HCT116 (cell line): ENCODE data around the gene TEX48. TPM values are rescaled to one million over a fixed set of nuclear protein-coding genes. Genes with fewer than 3 reads are reported as not detected.

ENCODE experiments used
- ATAC-seq: fragments of 200-7000 bp; cut with Tn5 transposase; 2 replicates; pipeline ENCODE4 v1.9.1; 2020; ENCODE audit warnings: mild to moderate bottlenecking, moderate library complexity
- BruUV-seq: library from RNA; stranded (reverse); fragments of 400-500 nt; replicated peaks from 2 replicates; lab custom pipeline; 2021; lab: Mats Ljungman, UMichigan
- CTCF ChIA-PET: fragments of 300-600 bp; sonication (Branson Sonifier 250); formaldehyde crosslinking; loops from one replicate; lab custom pipeline; 2021; ENCODE audit warnings: antibody characterized with exemption; lab: Charles Lee
- POLR2A ChIA-PET: fragments of 300-600, 350-600 bp; sonication (Branson Sonifier 250); formaldehyde crosslinking; loops from one replicate; lab custom pipeline; 2021; ENCODE audit warnings: antibody characterized with exemption; lab: Charles Lee
- RAD21 ChIA-PET, 2 experiments: fragments of 300-600 bp; sonication (Branson Sonifier 250); formaldehyde crosslinking; loops; one replicate each; lab custom pipeline; 2023; ENCODE audit warnings: low total read pairs in 2 of 2; ENCODE audit not compliant: uncharacterized antibody in 2 of 2, unreplicated experiment in 2 of 2, low non-redundant PET in 1 of 2; lab: Charles Lee
- DNase-seq: peaks from one replicate; pipeline ENCODE4 v3.0.0-alpha.2; 2010; ENCODE audit warnings: low read depth, low spot score
- H2AFZ ChIP-seq: fragments of 200-600 bp; shearing (Covaris generic), sonication (generic); 2 replicates; pipeline ENCODE4 v1.6.1; 2017; ENCODE audit warnings: low read depth, mixed run types, mixed read lengths, antibody characterized with exemption, low read length; ENCODE audit not compliant: poor library complexity, severe bottlenecking
- H3K27ac ChIP-seq: 2 replicates; pipeline ENCODE4 v1.5.1; 2012; ENCODE audit warnings: low read depth, low read length
- H3K27me3 ChIP-seq: fragments of 200-600 bp; sonication (generic); 2 replicates; pipeline ENCODE4 v1.6.1; 2016; ENCODE audit warnings: mixed run types, low read length, mixed read lengths; ENCODE audit not compliant: insufficient read depth
- H3K36me3 ChIP-seq, 2 experiments: fragments of 200-500 bp in 1 of 2; fragments of 200-600 bp in 1 of 2; sonication (Bioruptor generic) in 1 of 2; sonication (generic) in 1 of 2; 2 replicates each; pipeline versions ENCODE4 v1.5.1 to v1.6.1; 2014 to 2016; ENCODE audit warnings: low read length in 2 of 2, inconsistent platforms in 1 of 2, mixed read lengths in 1 of 2, mixed run types in 1 of 2; ENCODE audit not compliant: insufficient read depth in 2 of 2, control insufficient read depth in 1 of 2
- H3K4me1 ChIP-seq, 2 experiments: fragments of 200-600 bp in 1 of 2; sonication (generic) in 1 of 2; 2 replicates each; pipeline versions ENCODE4 v1.5.1 to v1.6.1; 2012 to 2017; ENCODE audit warnings: low read length in 2 of 2, inconsistent platforms in 1 of 2, mild to moderate bottlenecking in 1 of 2, mixed read lengths in 1 of 2, mixed run types in 1 of 2, moderate library complexity in 1 of 2; ENCODE audit not compliant: insufficient read depth in 2 of 2, control insufficient read depth in 1 of 2
- H3K4me2 ChIP-seq: fragments of 200-600 bp; sonication (generic); 2 replicates; pipeline ENCODE4 v1.6.1; 2017; ENCODE audit warnings: mixed run types, low read length, mixed read lengths
- H3K4me3 ChIP-seq, 2 experiments: fragments of 200-600 bp in 1 of 2; sonication (generic) in 1 of 2; replicated peaks in 1 of 2; 2 replicates each; pipeline ENCODE4 v1.5.1; 2011 to 2016; ENCODE audit warnings: low read length in 2 of 2, control low read depth in 1 of 2, low read depth in 1 of 2, mild to moderate bottlenecking in 1 of 2, mixed read lengths in 1 of 2, mixed run types in 1 of 2
- H3K79me2 ChIP-seq: fragments of 200-600 bp; sonication (generic); 2 replicates; pipeline ENCODE4 v1.6.1; 2017; ENCODE audit warnings: mild to moderate bottlenecking, mixed run types, low read length, moderate library complexity, mixed read lengths; ENCODE audit not compliant: insufficient read depth
- H3K9ac ChIP-seq: fragments of 200-600 bp; sonication (generic); 2 replicates; pipeline ENCODE4 v1.6.1; 2016; ENCODE audit warnings: low read length, mixed read lengths
- H3K9me2 ChIP-seq: fragments of 200-600 bp; sonication (generic), shearing (Covaris generic); 2 replicates; pipeline ENCODE4 v1.6.1; 2017; ENCODE audit warnings: mixed run types, mild to moderate bottlenecking, moderate library complexity; ENCODE audit not compliant: insufficient read depth
- H3K9me3 ChIP-seq, 2 experiments: fragments of 200-500 bp in 1 of 2; fragments of 200-600 bp in 1 of 2; sonication (Bioruptor generic) in 1 of 2; sonication (generic) in 1 of 2; 2 replicates each; pipeline ENCODE4 v1.6.1; 2014 to 2017; ENCODE audit warnings: low read length in 2 of 2, mixed read lengths in 2 of 2, inconsistent platforms in 1 of 2, low read depth in 1 of 2, mild to moderate bottlenecking in 1 of 2, mixed run types in 1 of 2, moderate library complexity in 1 of 2; ENCODE audit not compliant: control insufficient read depth in 1 of 2, insufficient read depth in 1 of 2
- H4K20me1 ChIP-seq: fragments of 200-600 bp; sonication (generic), shearing (Covaris generic); 2 replicates; pipeline ENCODE4 v1.6.1; 2017; ENCODE audit warnings: mixed run types, mild to moderate bottlenecking, moderate library complexity; ENCODE audit not compliant: insufficient read depth
- CTCF ChIP-seq, 3 experiments: fragments of 200-600 bp in 1 of 3; sonication (generic) in 1 of 3; IDR thresholded peaks in 2 of 3; conservative IDR thresholded peaks in 1 of 3; 2 replicates each; pipeline ENCODE4 v1.5.1; 2012 to 2017; ENCODE audit warnings: low read depth in 2 of 3, low read length in 2 of 3, antibody characterized with exemption in 1 of 3, borderline replicate concordance in 1 of 3, control low read depth in 1 of 3, mild to moderate bottlenecking in 1 of 3, mixed read lengths in 1 of 3, mixed run types in 1 of 3, moderate library complexity in 1 of 3; ENCODE audit not compliant: insufficient read depth in 1 of 3
- ELF1 ChIP-seq: IDR thresholded peaks from 2 replicates; pipeline ENCODE4 v1.6.1; 2012; ENCODE audit warnings: low read depth, borderline replicate concordance
- MAX ChIP-seq: IDR thresholded peaks from 2 replicates; pipeline ENCODE4 v1.6.1; 2012
- RAD21 ChIP-seq: IDR thresholded peaks from 2 replicates; pipeline ENCODE4 v1.6.1; 2012; ENCODE audit warnings: low read depth, mild to moderate bottlenecking
- YY1 ChIP-seq: IDR thresholded peaks from 2 replicates; pipeline ENCODE4 v1.6.1; 2011; ENCODE audit warnings: low read length, low read depth, moderate library complexity, mild to moderate bottlenecking; ENCODE audit not compliant: insufficient replicate concordance; ENCODE audit errors: extremely low read depth
- intact Hi-C: fragments of 100-400 bp; cut with micrococcal nuclease; formaldehyde crosslinking; loops from 2 replicates; pipeline ENCODE4 v1.10.0; 2022
- total RNA-seq: library from RNA; stranded (reverse); gene quantifications from one replicate; pipeline ENCODE4 v1.2.1, GENCODE V29; 2021; ENCODE audit not compliant: unreplicated experiment

The TEX48 gene
- total RNA-seq, 1 experiment from 2014 or later: not detected

- Histone ChIP-seq H3K27me3 (no peaks in the 10 kb centered on the region), H3K9ac (no peak overlapping the region), H3K4me3 (no peak overlapping the region), H3K9me2 (no peaks in the 10 kb centered on the region), H3K79me2 (no peaks in the 10 kb centered on the region), H3K9me3 (no peaks in the 10 kb centered on the region), H3K4me1 (peaks cover 0 to 5% of the 10 kb centered on the region in 2 experiments; a peak in 2 of 4 replicates), H3K4me2 (no peak overlapping the region), H4K20me1 (no peaks in the 10 kb centered on the region), H3K27ac (no peak overlapping the region), H2AFZ (peak overlapping the region; percentile 5), H3K36me3 (no peaks in the 10 kb centered on the region)
- ChIA-PET RAD21 (interaction anchor here (0.9 to 1.7 kb wide), 12 partner anchors 115 to 248 kb away, joined by 3 to 15 read pairs (median 5); no protein-coding TSS in a partner anchor), CTCF (interaction anchor here (0.6 to 4.0 kb wide), 35 partner anchors 8 to 546 kb away, joined by 3 to 71 read pairs (median 4); partner anchors contain the start of gene ATP6V1G1), POLR2A (interaction anchor here (1.0 to 1.6 kb wide), 4 partner anchors 66 to 248 kb away, joined by 3 to 4 read pairs (median 4); partner anchors contain the start of gene ATP6V1G1)
- peak; percentile 29 for TF ChIP-seq YY1
- TF ChIP-seq RAD21: peak; percentile 97
- 0 out of 2 replicates have a peak, but pooled peaks have one; percentile 8 for TF ChIP-seq MAX
- no peak for TF ChIP-seq ELF1
- peak; percentile 90 to 95 (median 90) for TF ChIP-seq CTCF (IDR thresholded peaks at IDR 0.05 in 2 of 3, conservative IDR thresholded peaks at IDR 0.05 in 1 of 3; ENCODE audit: borderline replicate concordance in 1 of 3, insufficient read depth in 1 of 3, low read depth in 2 of 3, low read length in 2 of 3)
- DNase-seq (peak; percentile 57), ATAC-seq (peak; percentile 95)
- no TSS peak for BruUV-seq
- intact Hi-C loops: loop anchor here (1.0 kb wide), 4 partner anchors 166 to 314 kb away; no protein-coding TSS in a partner anchor
These were observed 28.3 kb downstream of the TEX48 start for GRCh38 chr9:114653556-114654159.
